ENCODE data around the gene NGFR. TPM values are rescaled to one million over a fixed set of nuclear protein-coding genes. Genes with fewer than 3 reads are reported as not detected.

The NGFR gene
- total RNA-seq, 1 donor from 2014 or later = 8.9 TPM

DNA sequence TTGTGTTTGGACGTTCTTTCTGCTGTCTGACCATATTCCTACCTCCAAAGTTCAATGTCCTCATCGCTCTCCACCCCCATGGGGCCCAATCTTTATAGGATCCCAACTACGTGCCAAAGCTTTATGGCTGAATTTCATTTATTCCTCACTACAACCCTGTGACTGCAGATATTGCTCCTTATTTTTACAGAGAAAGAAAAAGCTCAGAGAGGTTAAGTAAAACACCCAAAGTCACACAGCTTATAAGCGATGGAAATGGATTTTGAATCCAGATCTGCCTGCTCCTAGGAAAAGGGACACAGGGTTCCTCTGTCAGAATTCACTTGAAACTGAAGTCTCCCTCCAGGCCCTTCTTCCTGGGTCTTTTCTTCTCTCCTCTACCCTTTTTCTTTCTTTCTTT lies 9.3 kb downstream of the NGFR start:
- Histone ChIP-seq H3K27me3 (ENCODE audit: low read depth) (peaks cover 94% of the 10 kb centered on the region), H3K4me3 (no peak overlapping the region), H3K9me3 (replicated peaks) (no peaks in the 10 kb centered on the region), H3K27ac (replicated peaks) (no peak overlapping the region), H3K4me1 (peaks cover 4% of the 10 kb centered on the region), H3K36me3 (no peaks in the 10 kb centered on the region)
- intact Hi-C loops (cut with micrococcal nuclease) = loop anchor here (5.0 kb wide), 1 partner anchor 53 kb away; no protein-coding TSS in a partner anchor
- DNase-seq = no peak
- TF ChIP-seq, protein P1, sequence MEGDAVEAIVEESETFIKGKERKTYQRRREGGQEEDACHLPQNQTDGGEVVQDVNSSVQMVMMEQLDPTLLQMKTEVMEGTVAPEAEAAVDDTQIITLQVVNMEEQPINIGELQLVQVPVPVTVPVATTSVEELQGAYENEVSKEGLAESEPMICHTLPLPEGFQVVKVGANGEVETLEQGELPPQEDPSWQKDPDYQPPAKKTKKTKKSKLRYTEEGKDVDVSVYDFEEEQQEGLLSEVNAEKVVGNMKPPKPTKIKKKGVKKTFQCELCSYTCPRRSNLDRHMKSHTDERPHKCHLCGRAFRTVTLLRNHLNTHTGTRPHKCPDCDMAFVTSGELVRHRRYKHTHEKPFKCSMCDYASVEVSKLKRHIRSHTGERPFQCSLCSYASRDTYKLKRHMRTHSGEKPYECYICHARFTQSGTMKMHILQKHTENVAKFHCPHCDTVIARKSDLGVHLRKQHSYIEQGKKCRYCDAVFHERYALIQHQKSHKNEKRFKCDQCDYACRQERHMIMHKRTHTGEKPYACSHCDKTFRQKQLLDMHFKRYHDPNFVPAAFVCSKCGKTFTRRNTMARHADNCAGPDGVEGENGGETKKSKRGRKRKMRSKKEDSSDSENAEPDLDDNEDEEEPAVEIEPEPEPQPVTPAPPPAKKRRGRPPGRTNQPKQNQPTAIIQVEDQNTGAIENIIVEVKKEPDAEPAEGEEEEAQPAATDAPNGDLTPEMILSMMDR (IDR thresholded peaks at IDR 0.05; ENCODE audit: borderline replicate concordance) = no peak

DNA sequence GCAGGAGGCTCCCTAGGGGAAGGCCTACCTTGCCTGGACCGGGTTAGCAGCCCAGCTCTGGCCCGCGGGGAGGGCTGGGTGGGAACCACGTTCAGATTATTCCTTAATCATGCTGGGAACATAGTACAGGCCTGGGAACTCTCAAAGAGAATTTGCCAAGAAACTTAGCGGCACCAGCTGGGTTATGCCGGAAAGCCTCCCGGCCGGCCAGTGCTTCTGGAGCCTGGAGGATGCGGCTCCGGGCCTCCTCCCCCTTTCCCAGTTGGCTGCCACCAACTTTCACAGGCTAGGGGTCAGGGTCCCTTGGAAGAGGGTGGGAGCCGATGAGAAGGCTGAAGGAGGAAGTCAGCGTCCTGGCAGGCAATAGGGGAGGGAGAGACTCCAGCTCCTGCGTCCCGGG lies 10.8 kb downstream of the NGFR start:
- Histone ChIP-seq H3K9me3 (replicated peaks) (no peaks in the 10 kb centered on the region), H3K27me3 (ENCODE audit: low read depth) (peaks cover 90% of the 10 kb centered on the region), H3K36me3 (no peaks in the 10 kb centered on the region), H3K27ac (replicated peaks) (no peak overlapping the region), H3K4me1 (peaks cover 4% of the 10 kb centered on the region), H3K4me3 (no peak overlapping the region)
- TF ChIP-seq, protein P1 (IDR thresholded peaks at IDR 0.05; ENCODE audit: borderline replicate concordance) = no peak
- DNase-seq = peak; percentile 38
- intact Hi-C loops (cut with micrococcal nuclease) = no loop called here

GRCh38 chr17:49506282-49506681 lies 11.2 kb downstream of the NGFR start:
- intact Hi-C loops (cut with micrococcal nuclease) = no loop called here
- TF ChIP-seq, protein P1 (IDR thresholded peaks at IDR 0.05; ENCODE audit: borderline replicate concordance) = no peak
- peaks cover 86% of the 10 kb centered on the region for H3K27me3 ChIP-seq (ENCODE audit: low read depth)

DNA sequence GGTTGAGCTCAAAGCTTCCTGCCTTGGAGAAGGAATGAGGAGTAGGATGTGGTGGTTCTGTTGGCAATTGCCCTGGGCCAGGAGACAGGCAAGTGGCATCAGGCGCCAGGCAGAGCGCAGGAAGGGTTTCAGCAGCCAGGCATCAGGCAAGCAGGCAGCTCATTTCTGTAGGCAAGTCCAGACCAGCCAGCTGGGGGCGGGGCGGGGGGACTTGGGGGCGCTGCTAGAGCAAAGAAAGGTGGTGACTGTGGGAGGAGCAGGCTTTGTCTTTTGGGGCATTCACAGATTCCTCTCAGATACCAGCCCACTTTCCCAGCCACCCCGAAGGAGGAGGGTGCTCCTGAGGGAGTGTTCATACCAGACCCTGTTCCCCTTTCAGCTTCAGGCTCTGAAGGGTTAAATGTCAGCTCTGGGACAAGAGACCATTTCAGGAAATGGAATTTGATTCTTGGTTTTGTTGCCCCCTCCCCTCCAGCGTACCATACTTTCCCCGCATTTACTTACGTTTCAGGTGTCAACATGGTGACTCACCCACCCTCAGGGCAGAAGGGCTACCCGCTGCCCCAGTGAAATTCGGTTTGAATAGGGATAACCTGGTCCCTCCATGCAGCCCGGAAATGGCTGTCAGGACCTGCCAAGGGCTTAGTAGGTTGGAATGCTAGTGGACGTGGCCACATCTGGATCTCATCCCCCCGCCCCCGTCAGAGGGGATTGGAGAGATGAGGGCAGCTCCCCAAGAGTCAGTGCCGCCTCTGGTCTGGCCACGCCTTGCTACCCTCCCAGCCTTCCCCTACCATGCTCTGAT lies 13.2 kb downstream of the NGFR start:
- no peak for DNase-seq
- H3K27me3 ChIP-seq (ENCODE audit: low read depth) = peaks cover 72% of the 10 kb centered on the region

More at GRCh38 chr17:49506282-49506681, 11.2 kb downstream of the NGFR start:
- no peaks in the 10 kb centered on the region for H3K9me3 ChIP-seq (replicated peaks)
- no peak overlapping the region for H3K4me3 ChIP-seq
- no peaks in the 10 kb centered on the region for H3K36me3 ChIP-seq
- DNase-seq = no peak
- peaks cover 4% of the 10 kb centered on the region for H3K4me1 ChIP-seq
- H3K27ac ChIP-seq (replicated peaks) = no peak overlapping the region

DNA sequence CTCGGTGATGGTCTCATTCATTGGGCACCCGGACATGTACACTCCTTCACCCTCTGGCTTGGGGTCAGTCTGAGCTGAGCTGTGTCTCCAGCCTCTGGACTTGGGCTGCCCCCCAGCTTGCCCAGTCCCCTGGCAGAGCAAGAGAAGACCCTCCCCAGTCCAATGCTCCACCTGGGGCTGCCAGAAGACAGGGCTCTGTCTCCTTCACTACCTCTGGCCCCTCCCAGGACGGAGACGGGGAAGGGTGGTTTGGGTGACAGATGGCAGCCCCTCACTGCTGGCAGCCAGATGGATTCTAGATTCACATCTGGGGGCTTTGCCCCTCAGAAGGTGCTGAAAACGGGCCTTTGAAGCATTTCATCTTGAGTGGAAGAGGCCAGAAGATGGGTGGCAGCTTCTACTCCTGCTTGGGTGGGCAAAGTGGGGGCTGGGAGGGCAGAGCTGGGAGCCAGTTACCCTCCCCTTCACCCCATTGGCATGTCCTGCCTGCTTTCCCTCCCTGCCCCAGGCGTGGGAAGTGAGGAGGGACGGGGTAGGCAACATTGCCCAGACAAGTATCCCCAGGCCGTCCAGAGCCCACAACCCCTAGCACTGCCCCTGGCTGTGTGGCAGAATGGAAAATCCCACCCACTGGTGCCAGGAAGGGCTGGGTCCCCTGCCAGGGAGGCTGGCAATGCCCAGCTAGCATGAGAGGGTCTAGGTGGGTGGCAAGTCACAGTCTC lies 13.9 kb downstream of the NGFR start:
- H3K27me3 ChIP-seq (ENCODE audit: low read depth) = peaks cover 65% of the 10 kb centered on the region
- no peaks in the 10 kb centered on the region for H3K9me3 ChIP-seq (replicated peaks)
- intact Hi-C loops (cut with micrococcal nuclease) = no loop called here
- DNase-seq = no peak
- no peak overlapping the region for H3K27ac ChIP-seq (replicated peaks)
- no peak overlapping the region for H3K4me3 ChIP-seq
- no peaks in the 10 kb centered on the region for H3K36me3 ChIP-seq
- TF ChIP-seq, protein P1 (IDR thresholded peaks at IDR 0.05; ENCODE audit: borderline replicate concordance) = no peak
- peaks cover 4% of the 10 kb centered on the region for H3K4me1 ChIP-seq

More for the DNA sequence above, 13.2 kb downstream of the NGFR start:
- H3K4me3 ChIP-seq = no peak overlapping the region
- no peaks in the 10 kb centered on the region for H3K36me3 ChIP-seq
- TF ChIP-seq, protein P1 (IDR thresholded peaks at IDR 0.05; ENCODE audit: borderline replicate concordance) = no peak
- H3K27ac ChIP-seq (replicated peaks) = no peak overlapping the region
- intact Hi-C loops (cut with micrococcal nuclease) = no loop called here
- peaks cover 4% of the 10 kb centered on the region for H3K4me1 ChIP-seq
- no peaks in the 10 kb centered on the region for H3K9me3 ChIP-seq (replicated peaks)
